ENCODE results near the gene NALCN.

The NALCN gene

DNA sequence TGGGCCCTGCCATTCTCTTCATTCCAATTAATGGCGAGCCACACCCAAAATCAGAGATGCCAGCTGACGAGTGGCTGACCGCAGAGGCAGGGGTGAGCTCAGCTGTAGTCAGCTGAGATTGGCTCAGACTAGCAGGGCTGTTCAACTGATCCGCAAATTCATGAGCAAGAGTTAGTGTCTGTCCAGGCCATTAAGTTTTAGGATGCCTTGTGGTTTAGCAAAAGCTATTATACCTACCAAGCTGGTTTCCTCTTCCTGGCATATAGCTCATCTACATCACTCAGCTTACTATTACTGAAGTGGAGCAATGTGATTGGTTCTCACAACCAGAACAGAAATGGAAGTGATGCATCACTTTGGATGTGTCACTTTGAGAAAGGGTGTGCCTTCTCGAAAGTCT is 148.7 kb downstream of the NALCN start:
- DNase-seq, result no peak

DNA sequence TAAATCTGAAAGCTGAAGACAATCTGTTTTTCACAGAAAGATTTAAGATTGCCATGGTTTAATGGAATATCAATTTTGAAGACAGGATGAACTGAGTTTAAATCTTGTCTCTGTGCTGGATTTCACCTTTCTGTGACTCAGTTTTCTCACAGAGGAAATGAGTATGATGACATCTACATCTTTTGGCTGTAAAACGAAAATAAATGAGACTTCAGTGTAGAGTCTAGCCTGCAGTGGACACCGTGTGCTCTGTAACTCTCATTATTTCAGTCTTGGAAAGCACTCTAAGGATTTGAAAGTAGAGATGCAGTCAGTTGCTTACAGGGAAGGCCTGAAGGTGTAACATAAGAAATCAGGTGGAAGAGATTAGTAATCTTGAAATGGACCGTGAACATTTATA is 150.4 kb downstream of the NALCN start:
- DNase-seq, result no peak

DNA sequence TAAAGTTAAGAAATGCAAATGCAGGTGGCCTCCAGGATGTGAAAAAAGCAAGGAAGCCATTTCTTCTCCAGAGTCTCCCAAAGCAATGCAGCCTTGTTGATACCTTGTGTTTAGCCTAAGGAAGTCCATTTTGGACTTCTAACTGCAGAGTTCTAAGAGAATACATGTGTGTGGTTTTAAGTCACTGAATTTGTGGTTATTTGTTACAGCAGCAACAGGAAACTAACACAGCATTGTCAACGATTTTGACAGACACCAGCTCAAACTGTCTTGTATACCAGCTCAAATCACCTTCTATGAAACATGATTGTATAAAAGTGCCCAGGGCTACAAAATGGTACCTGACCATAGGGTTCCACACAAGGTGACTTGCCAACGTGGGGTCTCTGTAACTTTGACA is 151.4 kb downstream of the NALCN start:
- DNase-seq, result no peak

DNA sequence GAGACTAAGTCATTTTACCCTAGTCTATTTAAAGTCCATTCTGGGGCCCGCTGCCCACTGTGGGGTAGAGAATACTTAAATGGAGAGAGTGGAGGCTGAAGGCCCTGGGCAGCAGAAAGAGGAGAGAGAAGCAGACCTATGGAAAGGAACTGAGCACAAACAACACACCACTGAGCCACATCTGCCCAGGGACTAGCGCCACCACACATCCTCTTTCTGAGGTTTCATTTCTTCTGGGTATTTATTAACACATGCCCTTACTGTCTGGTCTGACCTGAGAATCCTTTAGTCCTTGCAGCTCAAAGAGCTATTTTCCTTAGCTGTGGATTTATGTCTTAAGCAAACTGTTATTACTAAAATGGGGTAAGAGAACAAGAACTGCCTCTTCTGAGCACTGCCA is 154.0 kb downstream of the NALCN start:
- no peak for DNase-seq

DNA sequence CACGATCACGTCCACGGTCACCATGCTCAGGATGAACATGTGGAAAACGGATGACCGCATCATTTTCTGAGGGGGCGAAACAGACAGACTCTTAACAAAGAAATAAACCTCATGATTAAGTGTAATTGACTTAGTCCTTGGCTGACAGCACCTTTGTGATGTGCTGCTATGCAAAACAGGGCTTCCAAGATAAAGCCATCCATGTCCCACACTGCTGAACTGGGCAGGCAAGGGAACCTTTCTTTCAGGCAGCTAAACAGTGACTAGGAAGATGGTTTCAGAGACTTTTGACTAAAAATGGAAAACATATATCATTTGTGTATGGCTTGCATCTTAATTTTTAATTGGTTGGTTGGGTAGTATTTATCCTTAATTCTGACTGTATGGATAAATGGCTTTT is 157.8 kb downstream of the NALCN start:
- DNase-seq, result no peak

DNA sequence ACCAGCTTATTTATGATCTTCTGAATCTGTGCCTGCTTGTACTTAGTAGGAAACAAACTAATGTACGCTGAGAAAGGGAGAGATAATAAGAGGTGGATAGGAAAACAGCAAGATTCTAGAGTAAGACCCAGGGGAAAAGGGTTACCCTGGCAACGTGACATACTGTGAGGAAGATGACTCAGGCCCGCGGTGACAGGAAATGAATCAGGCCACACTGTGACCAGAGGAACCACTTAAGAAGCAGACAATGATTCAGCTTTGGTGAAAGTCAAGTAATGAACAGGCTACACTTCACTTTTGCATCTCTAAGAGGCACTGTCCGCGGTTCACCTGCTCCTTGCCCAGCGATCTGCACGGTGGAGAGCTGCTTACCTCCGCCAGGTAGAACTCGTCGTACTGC is 158.2 kb downstream of the NALCN start:
- DNase-seq, result peak; percentile 50

DNA sequence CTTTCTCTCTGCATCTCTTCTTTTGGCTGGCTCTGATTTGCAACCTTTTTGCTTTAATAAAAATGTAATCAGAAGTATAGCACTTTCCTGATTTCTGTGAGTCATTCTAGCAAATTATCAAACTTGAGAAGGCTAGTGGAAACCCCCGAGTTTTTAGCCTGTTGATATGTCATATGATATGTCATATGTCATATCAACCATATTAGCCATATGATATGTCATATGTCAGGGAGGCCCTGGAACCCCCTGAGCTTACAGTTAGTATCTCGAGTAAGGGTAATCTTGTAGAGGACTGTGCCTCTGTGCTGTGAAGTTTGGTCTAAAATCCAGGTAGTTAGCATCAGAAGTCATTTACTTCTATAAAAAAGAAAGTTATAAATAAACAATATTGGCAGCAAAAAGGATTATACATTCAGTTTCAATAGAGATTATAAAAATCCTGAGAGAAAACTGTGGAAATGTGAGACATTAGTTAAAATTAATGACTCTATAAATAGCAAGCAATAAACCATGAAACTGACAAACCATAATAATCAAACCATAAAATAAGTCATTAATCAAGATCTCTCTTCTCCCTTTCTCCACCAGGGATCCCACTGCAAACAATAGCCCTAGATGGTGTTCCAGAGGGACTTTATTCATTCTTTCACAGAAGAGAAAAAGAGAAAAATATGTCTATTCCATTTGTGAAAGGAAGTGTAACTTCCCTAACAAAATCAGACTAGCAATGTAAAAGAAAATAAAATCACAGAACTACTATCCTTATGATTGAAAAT is 167.4 kb downstream of the NALCN start:
- no peak for DNase-seq

DNA sequence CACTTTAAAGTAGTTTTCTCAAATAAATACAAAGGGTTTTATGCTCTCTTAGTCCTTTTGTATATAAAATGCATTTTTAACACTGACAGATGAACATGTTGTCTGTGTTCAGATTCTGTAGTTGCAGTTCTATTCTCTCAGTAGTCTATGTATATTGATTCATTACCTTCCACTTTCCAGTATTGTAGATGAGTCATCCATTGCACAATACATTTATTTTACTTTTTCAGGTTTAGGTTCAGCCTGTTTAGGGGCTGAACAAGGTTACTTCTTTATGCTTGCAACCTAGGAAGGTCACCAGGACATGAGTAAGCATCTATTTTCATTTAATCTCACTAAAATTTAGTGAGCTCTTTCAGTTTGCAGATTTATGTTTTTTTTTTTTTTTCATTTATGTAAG is 173.6 kb downstream of the NALCN start:
- no peak for DNase-seq

DNA sequence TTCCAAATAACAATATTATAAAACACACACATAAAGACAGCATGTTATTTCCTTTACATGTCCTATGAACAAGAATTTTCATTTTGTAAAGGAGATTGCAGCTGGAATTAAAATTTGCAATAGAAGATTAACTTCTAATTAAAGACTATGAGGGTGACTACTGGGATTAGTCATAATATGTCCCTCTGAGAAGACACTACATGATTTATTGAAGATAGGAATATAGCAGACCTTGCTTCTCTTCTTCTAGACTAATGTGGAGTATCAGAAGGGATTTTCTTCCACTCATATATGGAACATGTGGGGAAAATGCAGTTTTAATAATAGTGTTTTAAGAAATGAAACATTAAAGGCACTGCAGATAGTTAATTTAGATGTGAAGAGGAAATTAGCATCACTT is 177.8 kb downstream of the NALCN start:
- DNase-seq, result no peak

DNA sequence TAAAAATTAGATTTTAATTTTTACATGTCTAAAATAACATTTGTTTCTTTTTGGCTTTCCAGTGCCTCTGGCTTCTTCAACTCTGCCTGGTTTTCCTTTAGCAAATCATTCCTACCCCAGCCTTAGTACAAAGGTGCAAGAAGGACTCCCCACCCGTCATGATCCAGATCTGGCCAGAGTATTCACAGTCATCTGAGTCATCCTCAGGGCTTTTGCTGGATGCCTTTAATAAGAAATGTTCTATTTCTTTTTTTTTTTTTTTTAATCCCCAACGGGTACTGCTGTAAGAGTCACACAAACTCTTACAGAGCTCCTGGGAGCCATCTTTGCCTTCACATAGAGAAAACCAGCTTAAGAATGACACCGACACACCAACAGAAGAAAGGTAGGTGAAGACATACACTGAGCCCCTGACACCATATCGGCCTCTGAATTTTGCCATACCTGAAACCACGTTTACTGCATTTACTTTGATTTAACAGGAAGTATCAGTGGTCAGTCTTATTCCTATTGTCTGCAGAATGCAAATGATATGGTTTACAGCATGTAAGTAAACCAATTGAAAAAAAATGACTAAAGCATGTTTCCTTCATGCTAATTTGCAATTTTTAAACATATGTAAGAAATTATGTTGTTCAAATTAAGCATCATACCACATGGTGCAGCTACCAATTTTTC is 184.4 kb downstream of the NALCN start:
- no peak for DNase-seq

DNA sequence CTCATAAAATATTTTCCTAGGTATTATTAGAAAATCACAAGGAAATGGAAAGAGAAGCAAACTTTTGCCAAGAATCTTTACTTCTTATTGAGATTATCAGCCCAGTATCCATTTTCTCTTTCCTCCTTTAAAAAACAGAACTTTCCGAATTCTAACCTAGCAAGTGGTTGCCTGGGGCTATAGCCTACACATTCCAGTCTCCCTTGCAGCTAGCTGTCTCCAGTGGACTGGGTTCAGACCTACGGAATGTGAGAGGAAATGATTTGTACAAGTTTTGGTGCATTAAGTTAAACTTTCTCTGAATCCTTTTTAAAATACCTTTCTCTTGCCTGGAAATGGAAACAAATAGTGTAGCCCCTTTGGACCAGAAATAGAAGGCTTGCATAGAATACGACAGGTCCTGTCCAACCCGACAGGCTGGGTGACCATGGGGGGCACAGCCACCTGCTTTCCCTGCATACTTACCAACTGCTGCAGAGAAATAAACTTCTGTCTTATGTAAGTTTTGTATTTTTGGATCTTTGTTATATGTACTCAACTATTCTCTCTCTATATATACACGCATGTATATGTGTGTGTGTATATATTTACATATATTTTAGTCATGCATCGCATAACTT is 185.9 kb downstream of the NALCN start:
- DNase-seq, result no peak

DNA sequence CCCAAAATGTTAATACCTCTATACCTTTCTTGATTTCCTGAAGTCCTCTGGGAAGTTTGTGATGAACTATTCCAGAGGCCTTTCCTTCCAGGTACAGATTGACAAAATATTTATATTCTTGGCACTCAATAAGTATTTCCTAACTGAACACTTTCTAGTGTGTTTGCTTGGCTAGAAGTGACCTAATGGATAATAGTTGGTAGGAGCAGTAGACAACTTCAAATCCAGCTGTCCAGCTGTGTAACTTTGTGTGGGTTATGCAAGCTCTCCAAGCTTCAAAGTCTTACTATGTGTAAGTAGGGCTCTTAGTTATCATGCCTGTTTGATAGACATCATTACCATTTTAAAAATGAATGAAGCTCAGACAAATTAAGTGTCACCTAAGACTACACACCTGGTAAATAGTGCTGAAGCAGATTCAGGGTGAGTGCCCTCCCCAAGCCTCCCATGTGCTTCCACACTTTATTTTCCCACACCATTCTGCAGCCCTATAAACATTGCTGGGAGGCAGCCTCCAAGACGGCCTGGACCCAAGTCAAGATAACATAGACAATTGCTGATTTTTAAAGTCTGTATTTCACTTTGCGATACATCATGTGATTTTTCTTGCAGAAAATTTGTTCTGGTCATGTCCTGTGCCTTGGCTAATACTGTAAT is 196.6 kb downstream of the NALCN start:
- no peak for DNase-seq

DNA sequence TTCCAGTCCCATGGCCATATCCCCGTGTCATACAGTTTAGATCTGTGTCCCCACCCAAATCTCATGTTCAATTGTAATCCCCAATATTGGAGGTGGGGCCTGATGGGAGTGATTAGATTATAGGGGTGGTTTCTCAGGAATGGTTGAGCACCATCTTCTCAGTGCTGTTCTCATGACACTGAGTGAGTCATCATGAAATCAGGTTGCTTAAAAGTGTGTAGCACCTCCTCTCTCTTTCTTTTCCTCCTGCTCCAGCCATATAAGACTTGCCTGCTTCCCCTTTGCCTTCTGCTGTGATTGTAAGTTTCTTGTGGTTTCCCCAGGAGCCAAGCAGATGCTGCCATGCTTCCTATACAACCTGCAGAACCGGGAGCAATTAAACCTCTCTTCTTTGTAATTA is 197.8 kb downstream of the NALCN start:
- DNase-seq, result no peak

DNA sequence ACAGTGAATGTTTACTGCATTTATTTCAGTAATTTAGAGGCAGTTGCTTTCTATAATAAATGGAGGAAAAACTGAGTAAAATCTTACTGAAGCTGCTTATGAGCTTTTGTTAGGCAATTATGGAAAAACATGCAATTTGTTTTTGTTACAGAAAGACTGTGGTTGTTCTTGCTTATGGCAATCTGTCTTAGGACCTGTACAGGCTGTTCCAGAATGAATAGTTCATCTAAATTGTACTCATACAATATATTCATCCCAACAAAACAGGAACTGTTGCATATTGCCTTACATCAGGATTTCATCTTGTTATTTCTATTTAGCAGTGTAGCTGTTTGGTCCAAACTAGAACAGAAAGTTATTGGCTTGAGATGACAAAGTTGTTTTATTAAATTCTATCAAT is 199.2 kb downstream of the NALCN start:
- no peak for DNase-seq

DNA sequence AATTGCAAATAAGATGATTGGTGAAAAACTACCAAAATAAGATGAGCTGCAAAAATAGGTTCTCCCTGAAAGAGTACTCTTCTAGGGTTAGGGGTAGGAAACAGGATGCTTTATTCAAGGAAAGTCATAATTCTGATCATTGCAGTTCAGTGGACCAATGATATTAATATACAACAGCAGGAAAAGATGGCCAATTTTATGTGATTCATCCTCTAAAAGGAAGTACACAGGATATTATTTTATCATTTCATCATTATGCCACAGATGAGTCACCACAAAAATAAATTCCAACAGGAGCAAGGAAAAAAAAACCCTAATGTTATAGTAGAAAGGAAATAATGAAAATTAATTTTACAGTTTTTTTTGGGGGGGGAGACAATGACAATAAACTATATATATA is 205.0 kb downstream of the NALCN start:
- DNase-seq, result no peak

DNA sequence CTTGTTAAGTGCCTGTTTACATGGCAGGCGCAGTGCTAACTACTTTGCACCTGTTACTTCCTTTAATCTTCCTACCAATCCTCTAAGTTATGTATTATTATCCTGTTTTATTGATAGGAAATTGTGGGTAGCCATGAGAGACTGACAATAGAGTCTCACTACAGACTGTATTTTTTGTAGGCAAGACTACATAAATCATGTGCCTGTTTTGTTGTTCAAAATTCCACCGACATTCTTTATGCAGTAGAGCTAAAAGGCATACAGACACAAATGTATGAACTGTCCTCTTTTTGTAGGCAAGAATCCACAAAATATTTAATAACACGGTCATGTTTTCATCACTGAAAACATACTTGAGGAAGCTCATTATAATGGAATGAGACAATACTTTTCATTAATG is 205.5 kb downstream of the NALCN start:
- no peak for DNase-seq

DNA sequence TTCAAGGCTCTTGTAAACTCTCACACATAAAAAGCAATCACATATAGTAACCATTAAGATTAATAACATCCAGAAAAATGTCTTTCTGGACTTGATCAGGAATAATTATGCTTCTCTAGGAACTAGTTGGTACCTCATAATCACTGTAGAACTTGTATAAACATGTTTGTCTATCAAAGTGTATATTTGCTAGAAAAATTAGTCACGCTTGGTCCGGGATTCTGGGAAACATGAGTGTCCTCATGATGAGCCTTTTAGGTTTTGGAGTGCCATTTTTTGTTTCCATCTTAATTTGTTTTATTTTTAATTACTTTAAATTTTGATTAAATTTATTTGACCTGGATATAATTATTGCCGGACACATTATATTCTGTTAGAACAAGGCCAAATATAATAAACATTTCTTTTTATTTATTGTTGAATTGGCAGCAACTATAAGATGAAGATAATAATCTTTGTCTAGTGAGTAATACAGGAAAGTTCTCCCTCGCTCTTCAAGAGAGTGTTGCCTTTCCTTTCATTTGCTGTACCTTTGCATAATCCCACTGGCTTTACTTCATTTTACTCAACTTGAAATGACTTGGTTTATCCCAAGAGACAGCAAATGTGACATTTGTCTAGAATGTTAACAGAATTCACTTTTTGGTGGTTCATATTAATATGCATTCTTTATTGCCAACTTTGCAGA is 207.0 kb downstream of the NALCN start:
- no peak for DNase-seq

DNA sequence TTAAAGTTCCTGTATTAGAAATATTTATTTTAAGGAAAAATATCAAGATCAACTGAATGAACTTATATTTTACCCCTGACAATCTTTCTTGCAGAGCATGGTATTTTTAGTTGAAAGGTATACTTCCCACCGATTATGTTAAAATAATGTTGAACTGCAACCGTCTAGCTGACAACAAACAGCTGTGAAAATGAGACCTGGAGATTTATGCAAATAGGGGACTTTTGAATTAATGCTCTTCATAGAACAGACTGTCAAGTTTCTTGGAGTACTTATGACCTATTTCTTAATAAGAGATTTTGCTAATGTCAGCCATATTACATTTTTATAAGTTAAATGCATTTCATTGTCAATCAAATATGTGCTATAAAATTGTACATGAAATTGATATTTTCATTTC is 210.9 kb downstream of the NALCN start:
- DNase-seq, result no peak

DNA sequence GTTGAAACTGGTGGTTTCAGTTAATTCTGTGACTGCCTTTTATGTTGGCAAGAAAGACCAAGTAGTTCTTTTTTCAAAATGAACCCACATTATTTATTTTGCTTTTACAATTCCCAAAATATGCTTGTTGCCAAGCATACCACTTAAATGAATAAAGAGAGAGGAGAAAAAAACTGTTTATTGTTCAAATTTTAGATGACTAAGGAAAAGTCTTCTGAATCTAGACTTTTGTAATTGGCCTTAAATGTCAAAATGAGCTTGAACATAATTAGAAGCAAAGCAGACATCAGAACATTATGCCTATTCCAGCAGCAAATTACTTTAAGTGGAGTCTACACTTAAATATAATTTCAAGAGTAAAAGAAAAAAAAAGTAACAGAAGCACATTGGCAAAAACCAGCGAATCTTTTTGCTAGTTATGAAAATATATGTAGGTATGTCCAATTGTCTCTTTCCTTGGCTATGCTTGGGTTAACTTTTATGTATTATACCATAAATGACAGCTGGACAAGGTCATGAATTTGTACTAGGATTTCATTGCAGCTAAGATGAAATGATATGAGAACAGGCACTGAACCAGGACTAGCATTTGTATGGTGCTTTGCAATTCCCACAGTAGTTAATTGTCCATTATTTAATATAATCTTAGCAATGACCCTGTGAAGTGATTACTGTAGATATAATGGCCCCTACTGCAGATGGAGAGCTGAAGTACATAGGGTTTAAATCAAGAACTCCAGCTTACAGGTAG is 211.9 kb downstream of the NALCN start:
- DNase-seq, result no peak

DNA sequence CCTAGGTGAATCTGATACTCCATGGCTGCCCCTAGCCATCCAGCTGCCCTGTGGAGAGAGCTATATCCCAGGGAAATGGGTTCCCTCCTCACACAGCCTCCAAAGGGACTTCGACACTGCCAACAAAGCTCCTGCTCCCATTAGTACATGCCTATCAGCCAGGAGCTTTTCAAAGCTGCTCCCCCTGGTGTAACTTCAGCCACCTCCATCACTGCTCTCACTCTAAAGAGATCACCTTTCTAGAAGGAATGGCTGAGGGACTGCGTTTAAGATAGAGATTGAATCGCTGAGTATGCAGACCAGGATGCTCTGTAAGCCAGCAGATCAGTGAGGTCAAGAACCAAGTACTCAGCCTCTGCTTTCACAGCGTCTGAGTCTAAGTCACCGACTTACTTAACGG is 213.7 kb downstream of the NALCN start:
- DNase-seq, result no peak

DNA sequence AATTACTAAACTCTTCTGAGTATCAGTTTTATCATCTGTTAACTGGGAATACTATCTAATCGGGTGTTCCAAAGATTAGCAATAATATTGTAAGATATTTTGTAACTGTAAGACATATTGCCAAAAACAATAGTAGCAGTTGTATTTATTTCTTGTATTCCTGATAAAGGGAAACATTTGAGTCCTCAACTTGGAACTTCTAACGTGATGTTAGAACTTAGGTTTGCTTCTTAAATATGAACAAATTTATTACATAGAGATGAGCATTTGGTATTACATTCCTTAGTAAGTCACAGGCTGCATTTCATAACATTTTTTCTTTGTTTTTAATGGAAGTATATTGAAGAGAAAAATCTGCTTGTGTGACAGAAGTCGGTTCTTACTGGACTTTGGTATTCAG is 225.3 kb downstream of the NALCN start:
- no peak for DNase-seq

DNA sequence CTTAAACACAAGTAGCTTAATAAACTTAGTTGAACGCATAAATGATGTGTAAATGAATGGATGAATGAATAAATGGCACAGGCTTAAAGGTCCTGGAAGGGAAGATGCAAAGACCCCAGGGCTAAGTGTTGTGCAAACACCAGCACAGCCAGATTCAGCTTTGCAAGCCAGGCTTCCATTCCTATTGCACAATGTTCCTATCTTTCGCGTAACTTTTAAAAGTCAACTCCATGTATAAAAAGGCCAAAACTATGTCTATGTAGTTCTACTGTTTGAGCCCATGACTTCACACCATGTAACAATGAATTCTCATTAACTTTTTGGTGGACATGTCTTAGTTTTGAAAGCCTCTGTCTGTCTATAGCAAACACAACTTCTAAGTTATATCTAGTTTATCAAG is 226.0 kb downstream of the NALCN start:
- DNase-seq, result no peak

DNA sequence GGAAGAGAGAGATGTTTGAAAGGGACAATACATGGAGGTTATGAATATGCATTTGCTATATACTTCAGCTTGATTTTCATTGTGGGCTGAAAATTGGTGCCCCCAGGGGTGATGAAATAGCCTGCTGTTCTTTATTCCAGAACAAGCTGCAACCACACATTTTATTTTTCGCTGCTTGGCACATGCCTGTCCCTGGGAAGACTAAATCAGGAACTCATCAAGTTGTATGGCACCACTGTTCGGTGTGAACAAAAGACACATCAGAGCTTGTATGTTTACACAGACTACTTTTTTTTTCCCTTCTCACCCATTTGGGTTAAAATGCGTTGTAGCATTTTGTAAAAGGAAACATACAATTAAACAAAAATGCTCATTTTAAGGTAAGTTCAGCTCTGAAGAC is 230.7 kb downstream of the NALCN start:
- DNase-seq, result no peak

All from GDM1 (cell line).